Measurements from ENCODE around the gene ARHGAP15. TPM values are rescaled to one million over a fixed set of nuclear protein-coding genes. Genes with fewer than 3 reads are reported as not detected.

Gene ARHGAP15
- polyA plus RNA-seq, 2 of the 4 experiments (the other 2 are of a cell fraction), result 0.34 TPM; not detected in 1

DNA sequence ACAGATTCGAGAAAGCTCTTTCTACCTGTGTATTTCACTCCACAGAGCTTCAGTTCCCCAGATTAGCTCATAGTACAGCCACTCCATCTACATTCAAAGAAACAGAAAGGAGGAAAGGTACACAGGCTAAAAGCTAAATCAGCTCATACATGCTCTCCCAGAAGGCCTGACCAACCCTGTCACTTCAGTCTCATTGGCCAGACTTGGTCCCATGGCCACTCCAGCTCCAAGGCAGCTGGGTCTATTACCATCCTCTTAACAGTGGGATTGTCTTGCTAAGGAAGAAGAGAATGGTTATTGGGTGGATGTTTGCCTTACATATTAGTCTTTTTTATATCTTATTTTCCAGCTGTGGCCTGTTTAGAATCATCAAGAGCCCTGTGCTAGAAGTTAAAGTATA, 572.6 kb downstream of the ARHGAP15 start:
- no peak for FAIRE-seq
- DNase-seq (ENCODE audit: low read depth in 1 of 2, low spot score in 1 of 2), result no peak
- H3K4me3 ChIP-seq, result no peak overlapping the region
- no peak for ATAC-seq
- no peaks in the 10 kb centered on the region for H3K4me1 ChIP-seq
- POLR2A ChIA-PET, result no interaction called here
- H3K4me2 ChIP-seq, result no peak overlapping the region
- TF ChIP-seq, protein P1, sequence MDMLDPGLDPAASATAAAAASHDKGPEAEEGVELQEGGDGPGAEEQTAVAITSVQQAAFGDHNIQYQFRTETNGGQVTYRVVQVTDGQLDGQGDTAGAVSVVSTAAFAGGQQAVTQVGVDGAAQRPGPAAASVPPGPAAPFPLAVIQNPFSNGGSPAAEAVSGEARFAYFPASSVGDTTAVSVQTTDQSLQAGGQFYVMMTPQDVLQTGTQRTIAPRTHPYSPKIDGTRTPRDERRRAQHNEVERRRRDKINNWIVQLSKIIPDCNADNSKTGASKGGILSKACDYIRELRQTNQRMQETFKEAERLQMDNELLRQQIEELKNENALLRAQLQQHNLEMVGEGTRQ (IDR thresholded peaks at IDR 0.05), result no peak
- no peak for TF ChIP-seq RFX5 (IDR thresholded peaks at IDR 0.05)
- TF ChIP-seq BCL3 (IDR thresholded peaks at IDR 0.05), result no peak
- TF ChIP-seq RCOR1 (IDR thresholded peaks at IDR 0.05; ENCODE audit: low read depth, low read length), result no peak
- no peak for TF ChIP-seq EHF (CRISPR knock-in tag; IDR thresholded peaks at IDR 0.05)
- TF ChIP-seq ATOH8 (CRISPR knock-in tag; IDR thresholded peaks at IDR 0.05; ENCODE audit: low read depth), result no peak
- no peak for TF ChIP-seq HOXA7 (CRISPR knock-in tag; IDR thresholded peaks at IDR 0.05)
- TF ChIP-seq RNF2 (IDR thresholded peaks at IDR 0.05; ENCODE audit: borderline replicate concordance, low read depth), result no peak
- no peak for TF ChIP-seq CHD2 (IDR thresholded peaks at IDR 0.05; ENCODE audit: low read length, partially characterized antibody)
- no peak for TF ChIP-seq ESRRA (IDR thresholded peaks at IDR 0.05; ENCODE audit: borderline replicate concordance, low read length)
- no peak for TF ChIP-seq CHD4 (IDR thresholded peaks at IDR 0.05; ENCODE audit: borderline replicate concordance)
- CTCF ChIA-PET, result no interaction called here
- WGBS (ENCODE audit: missing lambda C conversion rate), result 0% methylated on average over 1 of the region's 1 CpG
- H3K9me3 ChIP-seq, result no peaks in the 10 kb centered on the region
- H3K27ac ChIP-seq, result no peak overlapping the region

DNA sequence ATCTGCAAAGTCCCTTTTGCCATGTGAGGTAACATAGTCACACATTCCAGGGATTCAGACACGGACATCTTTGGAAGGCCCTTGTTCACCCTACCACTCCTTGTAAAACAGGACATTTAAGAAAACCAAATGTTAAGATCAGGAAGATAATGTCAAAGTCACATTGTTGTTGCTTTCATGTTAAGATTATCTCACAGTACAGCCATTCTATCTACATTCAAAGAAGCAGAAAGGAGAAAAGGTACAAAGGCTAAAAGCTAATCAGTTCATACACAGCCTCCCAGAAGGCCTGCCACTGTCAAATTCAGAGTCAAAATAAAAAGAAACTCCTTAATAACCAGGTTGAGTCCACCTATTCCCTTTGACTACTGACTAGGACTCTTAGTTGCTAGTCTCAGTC, 573.7 kb downstream of the ARHGAP15 start:
- Histone ChIP-seq H3K9me3 (no peaks in the 10 kb centered on the region), H3K4me1 (no peaks in the 10 kb centered on the region), H3K27ac (no peak overlapping the region), H3K4me3 (no peak overlapping the region), H3K4me2 (no peak overlapping the region)
- ChIA-PET POLR2A (no interaction called here), CTCF (no interaction called here)
- 32% methylated on average over 1 of the region's 1 CpG for WGBS (ENCODE audit: missing lambda C conversion rate)
- TF ChIP-seq ATOH8 (CRISPR knock-in tag; IDR thresholded peaks at IDR 0.05; ENCODE audit: low read depth) (no peak), E2F6 (IDR thresholded peaks at IDR 0.05; ENCODE audit: borderline replicate concordance, low read depth) (no peak), BCL3 (IDR thresholded peaks at IDR 0.05) (no peak), POLR2AphosphoS2 (conservative IDR thresholded peaks at IDR 0.05; ENCODE audit: low read length) (no peak), TP53 (CRISPR knock-in tag; IDR thresholded peaks at IDR 0.05) (no peak), ESRRA (IDR thresholded peaks at IDR 0.05; ENCODE audit: borderline replicate concordance, low read length) (no peak), KDM1A (IDR thresholded peaks at IDR 0.05; ENCODE audit: low read depth) (no peak), SMC3 (IDR thresholded peaks at IDR 0.05) (no peak), TFCP2L1 (CRISPR knock-in tag; IDR thresholded peaks at IDR 0.05) (no peak)
- TF ChIP-seq, protein P2, sequence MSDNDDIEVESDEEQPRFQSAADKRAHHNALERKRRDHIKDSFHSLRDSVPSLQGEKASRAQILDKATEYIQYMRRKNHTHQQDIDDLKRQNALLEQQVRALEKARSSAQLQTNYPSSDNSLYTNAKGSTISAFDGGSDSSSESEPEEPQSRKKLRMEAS (IDR thresholded peaks at IDR 0.05), result no peak
- DNase-seq (ENCODE audit: low read depth in 1 of 2, low spot score in 1 of 2), result no peak
- FAIRE-seq, result no peak
- ATAC-seq, result no peak

All from A549 (cell line).